ENCODE data around the gene SSC4D.
"Not testable (repeated sequence)": the region's sequence is repeated elsewhere in the genome, so short reads cannot be mapped to it uniquely, and the experiment has no call there.

The SSC4D gene

DNA sequence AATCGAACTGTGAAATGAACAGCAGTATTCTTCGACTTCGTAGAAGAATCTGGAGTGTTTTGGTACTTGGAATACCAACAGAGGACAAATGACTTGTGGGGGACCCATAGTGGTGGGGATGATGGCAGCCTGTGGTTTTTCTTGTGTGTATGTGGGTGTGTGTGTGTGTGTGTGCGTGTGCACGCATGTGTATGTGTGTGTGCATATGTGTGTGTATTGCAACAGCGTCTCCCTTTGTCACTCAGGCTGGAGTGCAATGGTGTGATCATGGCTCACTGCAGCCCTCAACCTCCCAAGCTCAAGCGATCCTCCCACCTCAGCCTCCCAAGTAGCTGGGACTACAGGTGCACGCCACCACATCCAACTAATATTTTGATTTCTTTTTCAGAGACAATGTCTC is 41.3 kb downstream of the SSC4D start:
- CTCF ChIA-PET = no interaction called here
- POLR2A ChIA-PET = no interaction called here
- no peak for DNase-seq (ENCODE audit: extremely low spot score)
- no peak for TF ChIP-seq NFRKB (IDR thresholded peaks at IDR 0.05)
- TF ChIP-seq CTBP1 (IDR thresholded peaks at IDR 0.05; ENCODE audit: borderline replicate concordance) = no peak
- TF ChIP-seq TARDBP (IDR thresholded peaks at IDR 0.05) = no peak
- no peak for TF ChIP-seq HDGF (IDR thresholded peaks at IDR 0.05; ENCODE audit: borderline replicate concordance)

DNA sequence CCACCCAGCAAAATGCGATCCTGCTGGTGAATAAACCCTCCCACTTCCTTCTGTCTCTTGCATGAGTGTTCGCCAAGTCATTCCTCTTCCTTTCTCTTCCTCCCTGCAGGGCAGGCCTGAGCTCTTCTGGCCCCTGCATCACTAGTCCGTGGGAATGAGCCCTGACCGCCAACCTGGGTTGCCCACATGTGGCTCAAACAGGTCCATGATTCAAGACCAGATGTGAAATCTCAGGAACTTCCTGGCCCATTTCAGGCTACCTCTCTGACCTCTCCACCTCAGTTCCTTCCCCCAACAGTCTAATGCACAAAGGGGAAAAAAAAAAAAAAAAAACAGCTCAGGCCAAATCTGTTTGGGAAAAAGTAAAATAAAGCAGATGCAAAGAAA is 45.3 kb downstream of the SSC4D start:
- no peak for DNase-seq (ENCODE audit: extremely low spot score)
- TF ChIP-seq HDGF (IDR thresholded peaks at IDR 0.05; ENCODE audit: borderline replicate concordance) (no peak), FOXK2 (IDR thresholded peaks at IDR 0.05) (no peak), NFRKB (IDR thresholded peaks at IDR 0.05) (no peak), FOXM1 (IDR thresholded peaks at IDR 0.05; ENCODE audit: borderline replicate concordance) (no peak), TARDBP (IDR thresholded peaks at IDR 0.05) (no peak), CTBP1 (IDR thresholded peaks at IDR 0.05; ENCODE audit: borderline replicate concordance) (no peak), ARNT (IDR thresholded peaks at IDR 0.05) (no peak), ZNF384 (IDR thresholded peaks at IDR 0.05) (no peak), L3MBTL2 (conservative IDR thresholded peaks at IDR 0.05) (no peak), LEF1 (IDR thresholded peaks at IDR 0.05; ENCODE audit: borderline replicate concordance) (no peak), SP1 (IDR thresholded peaks at IDR 0.05) (no peak), BHLHE40 (IDR thresholded peaks at IDR 0.05; ENCODE audit: borderline replicate concordance) (no peak), FOXA1 (IDR thresholded peaks at IDR 0.05) (no peak), ELF4 (IDR thresholded peaks at IDR 0.05) (no peak), SUZ12 (IDR thresholded peaks at IDR 0.05) (no peak)
- TF ChIP-seq, protein P1, sequence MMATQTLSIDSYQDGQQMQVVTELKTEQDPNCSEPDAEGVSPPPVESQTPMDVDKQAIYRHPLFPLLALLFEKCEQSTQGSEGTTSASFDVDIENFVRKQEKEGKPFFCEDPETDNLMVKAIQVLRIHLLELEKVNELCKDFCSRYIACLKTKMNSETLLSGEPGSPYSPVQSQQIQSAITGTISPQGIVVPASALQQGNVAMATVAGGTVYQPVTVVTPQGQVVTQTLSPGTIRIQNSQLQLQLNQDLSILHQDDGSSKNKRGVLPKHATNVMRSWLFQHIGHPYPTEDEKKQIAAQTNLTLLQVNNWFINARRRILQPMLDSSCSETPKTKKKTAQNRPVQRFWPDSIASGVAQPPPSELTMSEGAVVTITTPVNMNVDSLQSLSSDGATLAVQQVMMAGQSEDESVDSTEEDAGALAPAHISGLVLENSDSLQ (IDR thresholded peaks at IDR 0.05) = no peak
- CTCF ChIA-PET = no interaction called here

DNA sequence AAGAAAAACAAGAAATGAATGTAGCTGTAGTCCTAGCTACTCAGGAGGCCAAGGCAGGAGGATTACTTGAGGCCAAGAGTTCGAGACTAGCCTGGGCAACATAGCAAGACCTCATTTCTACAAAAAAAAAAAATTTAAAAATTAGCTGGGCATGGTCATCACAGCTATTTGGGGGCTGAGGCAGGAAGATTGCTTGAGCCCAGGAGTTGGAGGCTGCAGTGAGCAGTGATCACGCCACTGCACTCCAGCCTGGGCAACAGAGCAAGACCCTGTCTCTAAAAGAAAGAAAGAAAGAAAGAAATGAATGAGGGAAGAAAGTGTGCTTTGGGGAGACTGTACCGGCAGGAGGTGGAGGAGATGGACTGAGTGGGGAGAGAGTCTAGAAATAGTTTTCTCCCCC is 45.7 kb downstream of the SSC4D start:
- DNase-seq (ENCODE audit: extremely low spot score); CTCF ChIA-PET; POLR2A ChIA-PET: not testable (repeated sequence)

More for the DNA sequence above, 45.3 kb downstream of the SSC4D start:
- POLR2A ChIA-PET = interaction anchor here (1.2 to 1.5 kb wide), 2 partner anchors 41 to 46 kb away, joined by 3 to 5 read pairs; no protein-coding TSS in a partner anchor

DNA sequence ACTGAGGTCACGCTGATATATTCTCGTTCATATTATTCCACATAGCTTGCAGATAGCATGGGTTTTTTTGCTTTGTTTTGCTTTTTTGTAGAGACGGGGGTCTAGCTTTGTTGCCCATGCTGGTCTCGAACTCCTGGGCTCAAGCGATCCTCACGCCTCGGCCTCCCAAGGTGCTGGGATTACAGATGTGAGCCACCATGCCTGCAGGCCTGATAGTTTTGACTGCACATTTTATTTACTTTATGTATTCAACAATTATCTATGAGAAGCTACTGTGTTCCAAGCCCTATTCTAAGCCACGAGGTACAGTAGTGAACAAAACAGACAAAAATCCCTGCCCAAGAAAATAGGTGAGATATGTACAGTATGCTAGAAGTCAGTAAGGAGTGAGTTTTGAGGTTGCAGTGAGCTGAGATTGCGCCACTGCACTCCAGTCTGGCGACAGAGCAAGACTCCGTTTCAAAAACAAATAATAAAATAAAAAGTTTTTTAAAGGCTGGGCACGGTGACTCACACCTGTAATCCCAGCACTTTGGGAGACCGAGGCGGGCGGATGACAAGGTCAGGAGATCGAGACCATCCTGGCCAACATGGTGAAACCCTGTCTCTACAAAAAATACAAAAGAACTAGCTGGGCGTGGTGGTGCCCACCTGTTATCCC is 49.4 kb downstream of the SSC4D start:
- POLR2A ChIA-PET = interaction anchor here (1.1 to 2.4 kb wide), 5 partner anchors 7 to 53 kb away, joined by 3 to 21 read pairs (median 3); no protein-coding TSS in a partner anchor
- no peak for DNase-seq (ENCODE audit: extremely low spot score)
- CTCF ChIA-PET = interaction anchor here (0.5 to 0.8 kb wide), 2 partner anchors 35 to 48 kb away, joined by 3 to 5 read pairs; no protein-coding TSS in a partner anchor
- TF ChIP-seq NFRKB (IDR thresholded peaks at IDR 0.05) (no peak), ZNF384 (IDR thresholded peaks at IDR 0.05) (no peak), FOXA1 (IDR thresholded peaks at IDR 0.05) (no peak), HDGF (IDR thresholded peaks at IDR 0.05; ENCODE audit: borderline replicate concordance) (no peak), FOXK2 (IDR thresholded peaks at IDR 0.05) (no peak), L3MBTL2 (conservative IDR thresholded peaks at IDR 0.05) (no peak), FOXM1 (IDR thresholded peaks at IDR 0.05; ENCODE audit: borderline replicate concordance) (no peak), CTBP1 (IDR thresholded peaks at IDR 0.05; ENCODE audit: borderline replicate concordance) (no peak), SUZ12 (IDR thresholded peaks at IDR 0.05) (no peak), BHLHE40 (IDR thresholded peaks at IDR 0.05; ENCODE audit: borderline replicate concordance) (no peak), LEF1 (IDR thresholded peaks at IDR 0.05; ENCODE audit: borderline replicate concordance) (no peak), ELF4 (IDR thresholded peaks at IDR 0.05) (no peak), ARNT (IDR thresholded peaks at IDR 0.05) (no peak), SP1 (IDR thresholded peaks at IDR 0.05) (no peak), TARDBP (IDR thresholded peaks at IDR 0.05) (no peak)
- TF ChIP-seq, protein P1 (IDR thresholded peaks at IDR 0.05) = no peak

DNA sequence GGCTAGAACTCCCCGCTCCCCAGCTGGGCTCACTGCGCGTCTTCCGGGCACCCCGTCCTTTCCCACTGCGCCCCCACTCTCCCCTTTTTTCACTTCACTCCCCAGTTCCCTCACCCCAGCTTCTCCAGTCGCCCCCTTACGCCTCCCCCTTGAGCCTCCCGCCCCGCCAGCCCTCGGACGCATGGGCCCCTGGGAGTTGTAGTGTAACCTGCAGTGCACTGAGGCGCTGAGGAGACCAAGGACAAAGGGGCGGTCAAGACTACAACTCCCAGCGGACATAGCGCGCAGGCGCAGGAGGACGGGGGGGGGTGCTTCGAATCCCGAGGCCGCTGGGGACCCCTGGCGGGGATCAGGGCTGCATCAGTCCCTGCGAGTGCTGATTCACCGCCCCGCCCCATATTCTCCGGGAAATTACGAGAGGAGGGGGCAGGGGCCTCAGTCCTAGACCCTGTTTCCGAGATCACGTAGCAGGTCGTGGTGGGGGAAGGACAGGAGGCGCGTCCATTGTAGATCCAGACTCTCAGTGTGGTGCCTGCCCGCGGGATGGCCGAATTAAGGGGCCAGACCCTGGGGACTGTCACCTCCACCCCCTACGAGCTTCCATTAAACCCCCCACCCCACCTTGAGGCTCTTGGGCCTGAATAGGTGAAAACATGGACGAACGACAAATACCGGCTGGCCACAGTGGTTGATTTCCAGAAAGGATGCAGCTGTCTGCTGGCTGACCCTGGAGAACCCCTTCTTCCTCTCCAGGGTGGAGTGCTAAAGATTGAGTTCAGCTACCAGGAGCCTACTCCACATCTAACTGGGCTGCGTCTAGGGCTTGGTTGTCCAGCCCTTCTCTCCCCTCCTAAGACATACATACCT is 50.2 kb downstream of the SSC4D start:
- DNase-seq (ENCODE audit: extremely low spot score) = peak; percentile 96
- no peak for TF ChIP-seq BHLHE40 (IDR thresholded peaks at IDR 0.05; ENCODE audit: borderline replicate concordance)
- no peak; the same call in 1 of the 2 replicates for TF ChIP-seq ARNT (IDR thresholded peaks at IDR 0.05)
- TF ChIP-seq LEF1 (IDR thresholded peaks at IDR 0.05; ENCODE audit: borderline replicate concordance) = no peak
- no peak for TF ChIP-seq FOXM1 (IDR thresholded peaks at IDR 0.05; ENCODE audit: borderline replicate concordance)
- TF ChIP-seq FOXA1 (IDR thresholded peaks at IDR 0.05) = no peak
- TF ChIP-seq HDGF (IDR thresholded peaks at IDR 0.05; ENCODE audit: borderline replicate concordance) = 0 out of 2 replicates have a peak, but pooled peaks have one; percentile 67
- no peak for TF ChIP-seq NFRKB (IDR thresholded peaks at IDR 0.05)
- no peak for TF ChIP-seq TARDBP (IDR thresholded peaks at IDR 0.05)
- CTCF ChIA-PET = interaction anchor here (0.5 to 0.8 kb wide), 2 partner anchors 36 to 47 kb away, joined by 3 to 5 read pairs; no protein-coding TSS in a partner anchor
- POLR2A ChIA-PET = interaction anchor here (0.5 to 2.4 kb wide), 9 partner anchors 8 to 70 kb away, joined by 3 to 21 read pairs (median 3); no protein-coding TSS in a partner anchor

DNA sequence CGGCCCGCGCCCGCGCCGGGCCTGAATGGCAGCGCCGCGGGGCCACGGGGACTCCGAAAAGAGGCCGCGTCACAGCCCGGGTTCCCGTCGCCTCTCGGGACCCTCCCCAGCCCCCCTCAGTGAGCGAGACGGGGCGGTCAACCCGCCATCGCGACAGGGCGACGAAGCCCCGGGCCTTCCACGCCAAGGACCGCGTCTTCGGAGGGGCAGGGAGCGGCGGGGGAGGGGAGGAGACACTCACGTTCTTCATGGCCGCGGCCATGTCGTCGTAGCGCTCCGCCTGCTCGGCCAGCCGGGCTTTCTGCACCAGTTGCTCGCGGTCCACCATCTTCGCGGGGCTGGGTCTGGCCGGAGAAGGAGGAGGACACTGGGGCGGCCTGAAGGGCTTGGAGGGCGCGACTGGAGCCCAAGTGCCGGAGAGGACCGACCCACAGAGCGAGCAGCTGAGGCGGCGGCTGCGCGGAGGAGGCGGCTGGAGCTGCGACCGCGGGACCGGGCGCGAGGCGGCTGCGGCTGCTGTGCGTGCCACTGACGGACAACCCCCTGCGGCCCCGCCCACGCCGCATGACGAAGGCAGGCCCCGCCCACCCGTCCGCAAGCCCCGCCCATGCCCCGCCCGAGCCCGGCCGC is 50.9 kb downstream of the SSC4D start, which contains the start of gene YWHAG:
Gene YWHAG (minus strand): TSS at position 511 of the 630 bp plus-strand sequence. CDS start 183 bp downstream, at position 328.
- TF ChIP-seq ZNF384 (IDR thresholded peaks at IDR 0.05) (no peak), L3MBTL2 (conservative IDR thresholded peaks at IDR 0.05) (0 out of 2 replicates have a peak, but pooled peaks have one; percentile 18), CTBP1 (IDR thresholded peaks at IDR 0.05; ENCODE audit: borderline replicate concordance) (no peak), LEF1 (IDR thresholded peaks at IDR 0.05; ENCODE audit: borderline replicate concordance) (no peak), FOXK2 (IDR thresholded peaks at IDR 0.05) (no peak), NFRKB (IDR thresholded peaks at IDR 0.05) (no peak), SP1 (IDR thresholded peaks at IDR 0.05) (no peak), HDGF (IDR thresholded peaks at IDR 0.05; ENCODE audit: borderline replicate concordance) (no peak), BHLHE40 (IDR thresholded peaks at IDR 0.05; ENCODE audit: borderline replicate concordance) (no peak), TARDBP (IDR thresholded peaks at IDR 0.05) (no peak), ARNT (IDR thresholded peaks at IDR 0.05) (peak; percentile 94), FOXM1 (IDR thresholded peaks at IDR 0.05; ENCODE audit: borderline replicate concordance) (no peak), SUZ12 (IDR thresholded peaks at IDR 0.05) (no peak), ELF4 (IDR thresholded peaks at IDR 0.05) (peak; percentile 64), FOXA1 (IDR thresholded peaks at IDR 0.05) (no peak)
- TF ChIP-seq, protein P1 (IDR thresholded peaks at IDR 0.05) = peak; percentile 16; the same call in 1 of the 2 replicates
- ChIA-PET POLR2A (interaction anchor here (0.5 to 2.4 kb wide), 8 partner anchors 9 to 69 kb away, joined by 3 to 21 read pairs (median 4); no protein-coding TSS in a partner anchor), CTCF (no interaction called here)
- DNase-seq (ENCODE audit: extremely low spot score) = peak; percentile 90

All from HEK293T (cell line).